IPS-18a (cell line): ENCODE results near the gene CHPT1.
"Not testable (repeated sequence)": the region's sequence is repeated elsewhere in the genome, so short reads cannot be mapped to it uniquely, and the experiment has no call there.

ENCODE experiments used
- H3K27ac ChIP-seq: one replicate; pipeline ENCODE4 v1.5.1; 2013; ENCODE audit warnings: low read length
- H3K27me3 ChIP-seq: one replicate; pipeline ENCODE4 v1.6.1; 2013; ENCODE audit warnings: mild to moderate bottlenecking, low read length; ENCODE audit not compliant: control insufficient read depth, insufficient read depth
- H3K36me3 ChIP-seq: one replicate; pipeline ENCODE4 v1.6.1; 2013; ENCODE audit warnings: low read depth, low read length; ENCODE audit not compliant: control insufficient read depth
- H3K4me1 ChIP-seq: one replicate; pipeline ENCODE4 v1.6.1; 2013; ENCODE audit warnings: low read depth, low read length; ENCODE audit not compliant: control insufficient read depth
- H3K4me3 ChIP-seq: one replicate; pipeline ENCODE4 v1.5.1; 2013; ENCODE audit warnings: low read length
- H3K9ac ChIP-seq: one replicate; pipeline ENCODE4 v1.6.1; 2013; ENCODE audit warnings: mild to moderate bottlenecking, low read length, moderate library complexity
- H3K9me3 ChIP-seq: one replicate; pipeline ENCODE4 v1.6.1; 2013; ENCODE audit warnings: low read depth, low read length; ENCODE audit not compliant: control insufficient read depth

CHPT1 gene

GRCh38 chr12:101697197-101697929, at the start of gene CHPT1:
Gene CHPT1, plus strand, starts transcription at chr12:101697640. Its CDS starts 222 bp downstream, at chr12:101697862.
- Histone ChIP-seq H3K9me3 (no peaks in the 10 kb centered on the region), H3K36me3 (no peaks in the 10 kb centered on the region), H3K9ac (peak within 1 kb of the TSS; percentile 71), H3K4me1 (no peaks in the 10 kb centered on the region), H3K27ac (no peak within 1 kb of the TSS), H3K27me3 (peaks cover 29% of the 10 kb centered on the region), H3K4me3 (peak within 1 kb of the TSS; percentile 91)

- H3K4me1 ChIP-seq = no peaks in the 10 kb centered on the region
- no peaks in the 10 kb centered on the region for H3K36me3 ChIP-seq
- H3K27ac ChIP-seq = no peak overlapping the region
- peaks cover 8% of the 10 kb centered on the region for H3K27me3 ChIP-seq
- H3K9ac ChIP-seq = no peak overlapping the region
- H3K9me3 ChIP-seq = no peaks in the 10 kb centered on the region
- H3K4me3 ChIP-seq = no peak overlapping the region
These were observed 49.7 kb upstream of the CHPT1 start for GRCh38 chr12:101647711-101648110.

- Histone ChIP-seq H3K9ac (no peak overlapping the region), H3K4me3 (no peak overlapping the region), H3K36me3 (no peaks in the 10 kb centered on the region), H3K27me3 (peaks cover 3% of the 10 kb centered on the region), H3K27ac (no peak overlapping the region), H3K4me1 (no peaks in the 10 kb centered on the region), H3K9me3 (no peaks in the 10 kb centered on the region)
These were observed 49.2 kb upstream of the CHPT1 start for GRCh38 chr12:101648195-101648594.

GRCh38 chr12:101650346-101651117, 46.9 kb upstream of the CHPT1 start:
- Histone ChIP-seq H3K27me3 (no peaks in the 10 kb centered on the region), H3K27ac (no peak overlapping the region), H3K9me3 (no peaks in the 10 kb centered on the region), H3K4me1 (no peaks in the 10 kb centered on the region), H3K36me3 (no peaks in the 10 kb centered on the region), H3K9ac (no peak overlapping the region), H3K4me3 (no peak overlapping the region)

- H3K27me3 ChIP-seq = no peaks in the 10 kb centered on the region
- no peak overlapping the region for H3K9ac ChIP-seq
- H3K4me3 ChIP-seq = no peak overlapping the region
- H3K4me1 ChIP-seq = no peaks in the 10 kb centered on the region
- H3K27ac ChIP-seq = no peak overlapping the region
- H3K9me3 ChIP-seq = no peaks in the 10 kb centered on the region
- H3K36me3 ChIP-seq = no peaks in the 10 kb centered on the region
These were observed 44.4 kb upstream of the CHPT1 start for GRCh38 chr12:101653030-101653429.

- H3K27me3 ChIP-seq = no peaks in the 10 kb centered on the region
- no peaks in the 10 kb centered on the region for H3K9me3 ChIP-seq
- no peaks in the 10 kb centered on the region for H3K4me1 ChIP-seq
- H3K36me3 ChIP-seq = no peaks in the 10 kb centered on the region
- H3K9ac ChIP-seq = no peak overlapping the region
- no peak overlapping the region for H3K4me3 ChIP-seq
- no peak overlapping the region for H3K27ac ChIP-seq
These were observed 43.9 kb upstream of the CHPT1 start for GRCh38 chr12:101653503-101653902.

- Histone ChIP-seq H3K36me3 (no peaks in the 10 kb centered on the region), H3K9ac (no peak overlapping the region), H3K4me3 (no peak overlapping the region), H3K27me3 (no peaks in the 10 kb centered on the region), H3K27ac (no peak overlapping the region), H3K9me3 (no peaks in the 10 kb centered on the region), H3K4me1 (no peaks in the 10 kb centered on the region)
These were observed 43.0 kb upstream of the CHPT1 start for GRCh38 chr12:101654442-101654841.

- Histone ChIP-seq H3K4me1 (no peaks in the 10 kb centered on the region), H3K9ac (no peak overlapping the region), H3K27ac (no peak overlapping the region), H3K9me3 (no peaks in the 10 kb centered on the region), H3K27me3 (no peaks in the 10 kb centered on the region), H3K4me3 (no peak overlapping the region), H3K36me3 (no peaks in the 10 kb centered on the region)
These were observed 42.0 kb upstream of the CHPT1 start for GRCh38 chr12:101655393-101655792.

GRCh38 chr12:101660662-101661061, 36.8 kb upstream of the CHPT1 start:
- H3K9ac ChIP-seq, H3K27ac ChIP-seq, H3K36me3 ChIP-seq, H3K4me3 ChIP-seq, H3K27me3 ChIP-seq, H3K9me3 ChIP-seq: not testable (repeated sequence)
- H3K4me1 ChIP-seq = peaks cover 10% of the 10 kb centered on the region

- no peaks in the 10 kb centered on the region for H3K27me3 ChIP-seq
- H3K9me3 ChIP-seq = no peaks in the 10 kb centered on the region
- H3K9ac ChIP-seq = no peak overlapping the region
- peaks cover 17% of the 10 kb centered on the region for H3K4me1 ChIP-seq
- no peak overlapping the region for H3K4me3 ChIP-seq
- no peaks in the 10 kb centered on the region for H3K36me3 ChIP-seq
- H3K27ac ChIP-seq = no peak overlapping the region
These were observed 34.1 kb upstream of the CHPT1 start for GRCh38 chr12:101663298-101663697.

GRCh38 chr12:101664992-101665391, 32.4 kb upstream of the CHPT1 start:
- Histone ChIP-seq H3K27ac (no peak overlapping the region), H3K4me1 (peaks cover 17% of the 10 kb centered on the region), H3K9ac (no peak overlapping the region), H3K9me3 (no peaks in the 10 kb centered on the region), H3K4me3 (no peak overlapping the region), H3K27me3 (no peaks in the 10 kb centered on the region), H3K36me3 (no peaks in the 10 kb centered on the region)
